ENCODE measurements around the gene GABPB2. TPM values are rescaled to one million over a fixed set of nuclear protein-coding genes. Genes with fewer than 3 reads are reported as not detected.
"Not testable (repeated sequence)": the region's sequence is repeated elsewhere in the genome, so short reads cannot be mapped to it uniquely, and the experiment has no call there.

Gene GABPB2
- total RNA-seq, 2 experiments from 2014 or later = 16.1 to 16.2 TPM

- intact Hi-C loops (cut with micrococcal nuclease) = no loop called here
- peak overlapping the region; percentile 98 for H3K27ac Mint-ChIP-seq
- no peaks in the 10 kb centered on the region for H3K27me3 Mint-ChIP-seq (ENCODE audit: low read depth)
- peaks cover 34% of the 10 kb centered on the region for H3K36me3 Mint-ChIP-seq (ENCODE audit: low read depth)
- H3K4me3 Mint-ChIP-seq = peak overlapping the region; percentile 86
- H3K4me1 Mint-ChIP-seq (ENCODE audit: low read depth) = peaks cover 38% of the 10 kb centered on the region
- H3K9me3 Mint-ChIP-seq = no peaks in the 10 kb centered on the region
- CTCF ChIA-PET = interaction anchor here (0.5 to 1.8 kb wide), 8 partner anchors 9 to 575 kb away, joined by 3 to 9 read pairs (median 4); partner anchors contain the start of gene GABPB2
- no peak for DNase-seq
These were observed 9.7 kb upstream of the GABPB2 start for GRCh38 chr1:151060657-151061421.

DNA sequence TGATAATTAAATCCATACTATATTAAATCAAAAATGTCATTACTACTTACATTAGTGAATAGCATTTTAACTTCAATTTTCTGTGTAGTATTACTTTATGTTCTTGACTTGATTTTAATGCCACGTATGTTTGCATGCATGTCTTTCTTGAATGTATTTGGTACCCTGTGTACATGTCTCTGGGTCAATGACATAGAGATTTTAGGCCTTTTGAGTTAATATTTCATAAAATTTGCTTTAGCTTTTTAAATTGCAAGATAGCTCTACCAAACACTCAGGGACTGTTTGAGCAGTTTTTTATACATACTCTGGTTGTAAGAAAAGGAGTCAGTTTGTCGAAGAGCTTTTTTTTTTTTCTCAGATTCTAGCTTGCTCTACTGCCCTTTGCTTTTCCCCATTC lies 8.9 kb upstream of the GABPB2 start:
- Mint-ChIP-seq H3K9me3 (no peaks in the 10 kb centered on the region), H3K36me3 (ENCODE audit: low read depth) (peaks cover 25% of the 10 kb centered on the region), H3K27ac (no peak overlapping the region), H3K27me3 (ENCODE audit: low read depth) (no peaks in the 10 kb centered on the region), H3K4me1 (ENCODE audit: low read depth) (peaks cover 29% of the 10 kb centered on the region), H3K4me3 (no peak overlapping the region)
- DNase-seq = no peak
- intact Hi-C loops (cut with micrococcal nuclease) = no loop called here
- CTCF ChIA-PET = interaction anchor here (0.6 to 1.8 kb wide), 9 partner anchors 8 to 273 kb away, joined by 3 to 9 read pairs (median 3); partner anchors contain the start of genes C1orf56 and GABPB2

DNA sequence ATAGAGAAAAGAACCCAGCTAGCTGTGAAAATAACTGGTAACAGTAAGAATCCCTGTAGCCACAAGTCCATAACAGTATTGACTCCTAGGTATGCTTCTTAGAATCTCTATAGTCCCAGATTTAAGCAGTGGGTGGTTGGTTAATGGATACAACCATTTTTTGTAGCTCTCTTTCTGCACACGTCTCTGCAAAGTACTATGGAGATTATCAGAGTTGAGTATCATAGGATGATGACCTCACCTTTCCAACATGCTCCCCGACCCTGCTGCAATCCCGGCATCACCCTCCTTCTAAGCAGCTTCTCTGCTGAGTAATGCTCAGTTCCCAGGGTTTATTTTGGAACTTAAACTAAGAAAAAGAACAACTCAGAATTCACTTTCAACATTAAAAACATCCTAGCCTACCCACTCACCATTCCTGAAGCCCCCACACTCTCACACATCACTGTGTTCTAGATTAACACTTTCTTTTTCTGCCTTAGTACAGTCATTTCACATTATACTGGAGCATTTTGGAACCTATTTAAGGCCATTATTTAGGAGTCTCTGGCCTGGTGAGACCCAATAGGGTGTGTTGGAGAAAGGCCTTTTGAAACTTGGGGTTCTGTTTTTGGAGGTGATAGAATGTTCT lies 7.7 kb upstream of the GABPB2 start:
- no peaks in the 10 kb centered on the region for H3K27me3 Mint-ChIP-seq (ENCODE audit: low read depth)
- CTCF ChIA-PET = interaction anchor here (0.6 to 1.8 kb wide), 9 partner anchors 9 to 94 kb away, joined by 3 to 5 read pairs (median 4); partner anchors contain the start of genes C1orf56 and TNFAIP8L2
- H3K9me3 Mint-ChIP-seq = no peaks in the 10 kb centered on the region
- intact Hi-C loops (cut with micrococcal nuclease) = no loop called here
- no peak overlapping the region for H3K4me3 Mint-ChIP-seq
- H3K36me3 Mint-ChIP-seq (ENCODE audit: low read depth) = peaks cover 14% of the 10 kb centered on the region
- H3K4me1 Mint-ChIP-seq (ENCODE audit: low read depth) = peaks cover 25% of the 10 kb centered on the region
- peak overlapping the region; percentile 9 for H3K27ac Mint-ChIP-seq
- DNase-seq = no peak

DNA sequence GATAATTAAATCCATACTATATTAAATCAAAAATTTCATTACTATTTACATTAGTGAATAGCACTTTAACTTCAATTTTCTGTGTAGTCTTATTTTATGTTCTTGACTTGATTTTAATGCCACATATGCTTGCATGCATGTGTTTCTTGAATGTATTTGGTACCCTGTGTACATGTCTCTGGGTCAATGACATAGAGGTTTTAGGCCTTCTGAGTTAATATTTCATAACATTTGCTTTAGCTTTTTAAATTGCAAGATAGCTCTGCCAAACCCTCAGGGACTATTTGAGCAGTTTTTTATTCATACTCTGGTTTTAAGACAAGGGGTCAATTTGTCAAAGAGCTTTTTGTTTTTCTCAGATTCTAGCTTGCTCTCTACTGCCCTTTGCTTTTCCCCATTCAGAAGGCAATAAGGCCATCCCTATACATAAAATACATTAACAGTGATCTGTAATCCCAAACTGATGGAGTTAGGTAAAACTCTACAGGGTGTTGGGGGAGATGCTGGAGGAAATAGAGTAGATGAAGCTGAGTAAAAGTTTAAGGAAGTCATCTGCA lies 5.4 kb upstream of the GABPB2 start:
- no peaks in the 10 kb centered on the region for H3K27me3 Mint-ChIP-seq (ENCODE audit: low read depth)
- no peak for DNase-seq
- no peaks in the 10 kb centered on the region for H3K9me3 Mint-ChIP-seq
- H3K36me3 Mint-ChIP-seq (ENCODE audit: low read depth) = peaks cover 3% of the 10 kb centered on the region
- no peak overlapping the region for H3K27ac Mint-ChIP-seq
- CTCF ChIA-PET = interaction anchor here (0.6 to 1.2 kb wide), 5 partner anchors 12 to 446 kb away, joined by 3 to 4 read pairs (median 3); no protein-coding TSS in a partner anchor
- H3K4me3 Mint-ChIP-seq = no peak overlapping the region
- intact Hi-C loops (cut with micrococcal nuclease) = no loop called here
- peaks cover 33% of the 10 kb centered on the region for H3K4me1 Mint-ChIP-seq (ENCODE audit: low read depth)

DNA sequence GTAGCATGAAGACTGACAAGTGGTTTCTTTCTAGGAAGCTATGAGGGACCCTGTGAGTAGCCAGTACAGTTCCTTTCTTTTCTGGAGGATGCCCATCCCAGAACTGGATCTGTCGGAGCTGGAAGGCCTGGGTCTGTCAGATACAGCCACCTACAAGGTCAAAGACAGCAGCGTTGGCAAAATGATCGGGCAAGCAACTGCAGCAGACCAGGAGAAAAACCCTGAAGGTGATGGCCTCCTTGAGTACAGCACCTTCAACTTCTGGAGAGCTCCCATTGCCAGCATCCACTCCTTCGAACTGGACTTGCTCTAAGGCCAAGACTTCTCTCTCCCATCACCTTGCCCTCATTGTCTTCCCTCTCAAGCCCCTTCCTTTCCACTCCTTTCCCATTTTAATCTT lies 3.4 kb upstream of the GABPB2 start:
- Mint-ChIP-seq H3K27me3 (ENCODE audit: low read depth) (no peaks in the 10 kb centered on the region), H3K9me3 (no peaks in the 10 kb centered on the region), H3K4me3 (no peak overlapping the region), H3K4me1 (ENCODE audit: low read depth) (peaks cover 23% of the 10 kb centered on the region), H3K27ac (no peak overlapping the region), H3K36me3 (ENCODE audit: low read depth) (peaks cover 9% of the 10 kb centered on the region)
- no peak for DNase-seq
- intact Hi-C loops (cut with micrococcal nuclease) = no loop called here
- CTCF ChIA-PET = interaction anchor here (0.5 kb wide), 1 partner anchor 18 kb away, joined by 3 read pairs; no protein-coding TSS in a partner anchor

- Mint-ChIP-seq H3K36me3 (ENCODE audit: low read depth) (peaks cover 12% of the 10 kb centered on the region), H3K4me3 (peak overlapping the region; percentile 99), H3K27me3 (ENCODE audit: low read depth) (no peaks in the 10 kb centered on the region), H3K4me1 (ENCODE audit: low read depth) (peaks cover 26% of the 10 kb centered on the region), H3K27ac (peak overlapping the region; percentile 100), H3K9me3 (no peaks in the 10 kb centered on the region)
- CTCF ChIA-PET = interaction anchor here (1.4 kb wide), 1 partner anchor 23 kb away, joined by 3 read pairs; no protein-coding TSS in a partner anchor
- no peak for DNase-seq
- intact Hi-C loops (cut with micrococcal nuclease) = no loop called here
These were observed 1.5 kb upstream of the GABPB2 start for GRCh38 chr1:151069103-151069486.

DNA sequence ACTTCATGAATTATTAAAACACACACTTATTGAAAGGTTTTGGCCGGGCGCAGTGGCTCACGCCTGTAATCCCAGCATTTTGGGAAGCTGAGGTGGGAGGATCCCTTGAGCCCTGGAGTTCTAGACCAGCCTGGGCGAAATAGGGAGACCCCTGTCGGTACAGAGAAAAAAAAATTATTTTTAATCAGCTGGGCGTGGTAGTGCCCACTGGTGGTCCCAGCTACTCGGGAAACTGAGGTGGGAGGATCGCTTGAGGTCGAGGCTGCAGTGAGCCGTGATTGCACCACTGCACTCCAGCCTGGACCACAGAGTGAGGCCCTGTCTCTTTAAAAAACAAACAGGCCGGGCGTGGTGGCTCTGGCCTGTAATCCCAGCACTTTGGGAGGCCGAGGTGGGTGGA lies 1.7 kb downstream of the GABPB2 start:
- intact Hi-C loops (cut with micrococcal nuclease) = no loop called here

DNA sequence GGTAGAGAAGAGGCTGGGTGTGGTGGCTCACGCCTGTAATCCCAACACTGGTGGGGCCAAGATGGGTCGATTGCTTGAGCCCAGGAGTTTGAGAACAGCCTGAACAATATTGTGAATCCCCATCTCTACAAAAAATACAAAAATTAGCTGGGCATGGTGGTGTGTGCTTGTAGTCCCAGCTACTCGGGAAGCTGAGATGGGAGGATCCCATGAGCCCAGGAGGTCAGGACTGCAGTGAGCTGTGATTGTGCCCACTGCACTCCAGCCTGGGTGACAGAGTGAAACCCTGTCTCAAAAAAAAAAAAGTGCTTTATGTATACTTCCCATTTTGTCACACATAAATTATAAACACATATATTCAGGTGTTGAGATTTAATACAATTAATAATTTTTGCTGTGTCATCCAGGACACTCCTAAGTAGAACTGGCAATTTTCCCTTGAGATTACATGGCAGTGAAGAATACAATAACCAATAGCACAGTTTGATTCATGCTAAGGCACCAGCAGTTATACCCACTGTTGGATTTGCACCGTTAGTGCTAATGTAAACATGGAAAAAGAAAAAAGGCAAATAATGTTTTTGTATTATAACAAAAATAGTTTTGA lies 15.5 kb downstream of the GABPB2 start:
- CTCF ChIA-PET = interaction anchor here (0.7 to 3.9 kb wide), 3 partner anchors 14 to 27 kb away, joined by 3 to 16 read pairs (median 3); no protein-coding TSS in a partner anchor
- Mint-ChIP-seq H3K4me3 (no peak overlapping the region), H3K9me3 (no peaks in the 10 kb centered on the region), H3K4me1 (ENCODE audit: low read depth) (no peaks in the 10 kb centered on the region), H3K36me3 (ENCODE audit: low read depth) (peaks cover 4% of the 10 kb centered on the region), H3K27me3 (ENCODE audit: low read depth) (no peaks in the 10 kb centered on the region), H3K27ac (no peak overlapping the region)
- intact Hi-C loops (cut with micrococcal nuclease) = no loop called here
- DNase-seq = no peak

More for the DNA sequence above, 1.7 kb downstream of the GABPB2 start:
- H3K36me3 Mint-ChIP-seq (ENCODE audit: low read depth) = peaks cover 14% of the 10 kb centered on the region
- no peak overlapping the region for H3K27ac Mint-ChIP-seq
- CTCF ChIA-PET = interaction anchor here (0.8 to 1.6 kb wide), 8 partner anchors 12 to 84 kb away, joined by 3 to 7 read pairs (median 4); partner anchors contain the start of genes C1orf56, MINDY1, MLLT11 and TNFAIP8L2
- H3K4me1 Mint-ChIP-seq (ENCODE audit: low read depth) = peaks cover 26% of the 10 kb centered on the region
- no peak for DNase-seq
- no peaks in the 10 kb centered on the region for H3K9me3 Mint-ChIP-seq
- H3K4me3 Mint-ChIP-seq = peak overlapping the region; percentile 99
- no peaks in the 10 kb centered on the region for H3K27me3 Mint-ChIP-seq (ENCODE audit: low read depth)

DNA sequence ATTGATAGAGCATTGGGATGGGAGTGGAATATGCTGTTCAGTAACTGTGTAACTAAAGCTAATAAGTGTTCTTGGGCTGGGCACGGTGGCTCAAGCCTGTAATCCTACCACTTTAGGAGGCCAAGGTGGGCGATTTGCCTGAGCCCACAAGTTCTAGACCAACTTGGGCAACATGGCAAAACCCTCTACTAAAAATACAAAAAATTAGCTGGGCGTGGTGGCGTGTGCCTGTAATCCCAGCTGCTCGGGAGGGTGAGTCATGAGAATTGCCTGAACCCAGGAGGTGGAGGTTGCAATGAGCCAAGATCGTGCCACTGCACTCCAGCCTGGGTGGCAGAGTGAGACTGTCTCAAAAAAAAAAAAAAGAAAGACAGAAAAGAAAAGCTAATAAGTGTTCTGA lies 26.9 kb downstream of the GABPB2 start:
- H3K27ac Mint-ChIP-seq; DNase-seq; H3K9me3 Mint-ChIP-seq; intact Hi-C loops (cut with micrococcal nuclease); H3K4me3 Mint-ChIP-seq; H3K36me3 Mint-ChIP-seq (ENCODE audit: low read depth); H3K4me1 Mint-ChIP-seq (ENCODE audit: low read depth); H3K27me3 Mint-ChIP-seq (ENCODE audit: low read depth): not testable (repeated sequence)
- CTCF ChIA-PET = interaction anchor here (9.1 kb wide), 1 partner anchor 58 kb away, joined by 255 read pairs; the partner anchor contains the start of gene TNFAIP8L2

- Mint-ChIP-seq H3K4me3 (no peak overlapping the region), H3K27ac (no peak overlapping the region), H3K36me3 (ENCODE audit: low read depth) (no peaks in the 10 kb centered on the region), H3K9me3 (no peaks in the 10 kb centered on the region), H3K27me3 (ENCODE audit: low read depth) (no peaks in the 10 kb centered on the region), H3K4me1 (ENCODE audit: low read depth) (no peaks in the 10 kb centered on the region)
- CTCF ChIA-PET = interaction anchor here (0.7 to 9.1 kb wide), 5 partner anchors 9 to 593 kb away, joined by 3 to 255 read pairs (median 19); partner anchors contain the start of gene TNFAIP8L2
- DNase-seq = no peak
- intact Hi-C loops (cut with micrococcal nuclease) = no loop called here
These were observed 27.6 kb downstream of the GABPB2 start for GRCh38 chr1:151098126-151098525.

DNA sequence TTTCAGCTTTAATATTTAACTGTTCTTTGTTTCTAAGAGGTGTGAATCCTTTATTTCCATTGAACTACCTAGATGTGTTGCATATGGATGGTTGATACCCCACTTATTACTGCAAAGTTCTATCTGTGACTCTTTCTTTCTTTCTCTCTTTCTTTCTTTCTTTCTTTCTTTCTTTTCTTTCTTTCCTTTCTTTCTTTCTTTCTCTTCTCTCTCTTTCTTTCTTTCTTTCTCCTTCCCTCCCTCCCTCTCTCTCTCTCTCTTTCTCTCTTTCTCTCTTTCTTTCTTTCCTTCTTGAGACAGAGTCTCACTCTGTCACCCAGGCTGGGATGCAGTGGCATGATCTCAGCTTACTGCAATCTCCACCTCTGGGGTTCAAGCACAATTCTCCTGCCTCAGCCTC lies 34.1 kb downstream of the GABPB2 start:
- H3K9me3 Mint-ChIP-seq = no peaks in the 10 kb centered on the region
- CTCF ChIA-PET = no interaction called here
- intact Hi-C loops (cut with micrococcal nuclease) = no loop called here
- H3K27ac Mint-ChIP-seq = no peak overlapping the region
- no peak for DNase-seq
- H3K36me3 Mint-ChIP-seq (ENCODE audit: low read depth) = peaks cover 4% of the 10 kb centered on the region
- H3K4me1 Mint-ChIP-seq (ENCODE audit: low read depth) = no peaks in the 10 kb centered on the region
- H3K27me3 Mint-ChIP-seq (ENCODE audit: low read depth) = no peaks in the 10 kb centered on the region
- H3K4me3 Mint-ChIP-seq = no peak overlapping the region

- Mint-ChIP-seq H3K4me3 (no peak overlapping the region), H3K4me1 (ENCODE audit: low read depth) (no peaks in the 10 kb centered on the region), H3K36me3 (ENCODE audit: low read depth) (peaks cover 10% of the 10 kb centered on the region), H3K27ac (no peak overlapping the region), H3K27me3 (ENCODE audit: low read depth) (no peaks in the 10 kb centered on the region), H3K9me3 (no peaks in the 10 kb centered on the region)
- CTCF ChIA-PET = interaction anchor here (0.6 to 2.3 kb wide), 2 partner anchors 48 to 138 kb away, joined by 3 to 5 read pairs; no protein-coding TSS in a partner anchor
- intact Hi-C loops (cut with micrococcal nuclease) = no loop called here
- DNase-seq = no peak
These were observed 36.3 kb downstream of the GABPB2 start for GRCh38 chr1:151106894-151107293.

All from activated naive CD4-positive, alpha-beta T cell treated with anti-CD3 and anti-CD28 coated beads for 36 hours (primary cell).